NCI-H2196 (cell line): ENCODE results near the gene CFAP46.
"Not testable (repeated sequence)": the region's sequence is repeated elsewhere in the genome, so short reads cannot be mapped to it uniquely, and the experiment has no call there.

Experiments
- DNase-seq: peaks from one replicate; lab custom pipeline; 2025; ENCODE audit not compliant: unreplicated experiment; lab: John Stamatoyannopoulos, UW

CFAP46 gene

DNA sequence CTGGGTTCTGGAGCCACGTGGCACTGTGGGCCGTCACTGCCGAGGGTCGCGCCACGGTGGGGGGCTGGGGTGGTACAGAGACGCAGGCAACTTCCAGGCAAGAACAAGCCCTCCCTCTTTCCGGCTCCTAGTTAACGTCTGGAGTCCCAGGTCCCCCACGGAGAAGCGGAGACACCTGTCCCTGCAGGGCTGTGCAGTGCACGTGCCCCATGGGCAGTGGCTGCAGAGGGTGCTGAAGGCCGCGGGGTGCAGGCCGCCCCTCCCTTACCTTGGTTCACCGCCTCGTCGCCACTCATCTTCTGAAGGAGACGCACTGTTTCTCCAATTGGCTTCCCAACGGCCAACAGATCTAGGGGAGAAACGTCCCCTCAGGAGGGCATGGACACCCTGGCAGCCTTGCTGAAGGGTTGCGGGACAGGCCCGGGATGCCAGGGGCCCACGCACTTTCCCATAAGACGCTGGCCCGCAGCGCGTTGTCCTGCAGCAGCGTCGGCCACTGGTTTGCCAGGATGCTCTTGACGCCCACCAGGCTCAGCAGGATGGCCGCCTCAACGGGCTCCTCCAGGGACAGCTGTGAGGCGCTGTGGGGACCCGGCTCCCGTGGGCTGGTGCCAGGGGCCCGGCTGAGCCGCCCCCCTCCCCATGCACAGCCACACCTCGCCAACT is 132.1 kb downstream of the CFAP46 start:
- no peak for DNase-seq

DNA sequence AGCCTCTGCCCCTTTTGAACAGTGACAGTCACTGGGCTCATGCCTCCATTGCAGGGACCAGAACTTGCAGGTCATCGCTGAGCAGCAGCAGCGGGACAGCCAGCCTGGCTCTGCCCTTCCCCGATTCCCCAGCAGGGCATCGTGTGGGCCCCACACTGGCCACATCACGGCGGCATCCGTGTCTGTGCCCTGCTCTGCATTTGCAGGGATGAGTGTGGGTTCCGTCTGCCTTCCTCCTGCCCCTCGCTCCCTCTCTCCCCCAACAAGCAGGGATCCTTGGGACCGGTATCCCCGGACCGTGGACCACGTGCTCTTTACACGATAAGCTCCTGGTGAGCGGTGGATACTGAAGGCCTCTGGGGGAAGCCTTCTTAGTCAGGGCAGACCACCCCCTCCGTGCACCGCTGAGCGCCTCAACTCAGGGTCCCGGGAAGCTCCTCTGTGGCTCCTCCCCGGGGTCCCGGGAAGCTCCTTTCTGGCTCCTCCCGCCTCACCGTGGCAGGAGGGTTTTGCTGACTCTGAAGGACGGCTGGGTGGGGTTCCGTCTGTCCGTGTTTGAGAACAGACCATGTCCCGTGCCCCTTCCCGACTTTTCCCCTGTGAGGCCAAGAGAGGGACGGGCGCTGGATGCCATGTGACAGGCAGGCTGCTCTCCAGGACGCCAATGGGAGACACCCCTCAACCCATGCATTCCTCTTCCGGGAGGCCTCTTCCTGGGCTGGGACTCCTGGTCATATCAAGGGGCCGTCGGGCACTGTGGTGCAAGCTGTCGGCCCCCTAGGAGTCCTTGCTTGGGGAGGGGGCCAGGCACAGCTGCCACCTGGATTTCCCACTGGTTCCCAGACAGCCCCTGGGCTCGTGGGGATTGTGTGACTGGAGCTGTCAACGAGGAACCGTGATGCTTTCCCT is 132.9 kb downstream of the CFAP46 start:
- no peak for DNase-seq

DNA sequence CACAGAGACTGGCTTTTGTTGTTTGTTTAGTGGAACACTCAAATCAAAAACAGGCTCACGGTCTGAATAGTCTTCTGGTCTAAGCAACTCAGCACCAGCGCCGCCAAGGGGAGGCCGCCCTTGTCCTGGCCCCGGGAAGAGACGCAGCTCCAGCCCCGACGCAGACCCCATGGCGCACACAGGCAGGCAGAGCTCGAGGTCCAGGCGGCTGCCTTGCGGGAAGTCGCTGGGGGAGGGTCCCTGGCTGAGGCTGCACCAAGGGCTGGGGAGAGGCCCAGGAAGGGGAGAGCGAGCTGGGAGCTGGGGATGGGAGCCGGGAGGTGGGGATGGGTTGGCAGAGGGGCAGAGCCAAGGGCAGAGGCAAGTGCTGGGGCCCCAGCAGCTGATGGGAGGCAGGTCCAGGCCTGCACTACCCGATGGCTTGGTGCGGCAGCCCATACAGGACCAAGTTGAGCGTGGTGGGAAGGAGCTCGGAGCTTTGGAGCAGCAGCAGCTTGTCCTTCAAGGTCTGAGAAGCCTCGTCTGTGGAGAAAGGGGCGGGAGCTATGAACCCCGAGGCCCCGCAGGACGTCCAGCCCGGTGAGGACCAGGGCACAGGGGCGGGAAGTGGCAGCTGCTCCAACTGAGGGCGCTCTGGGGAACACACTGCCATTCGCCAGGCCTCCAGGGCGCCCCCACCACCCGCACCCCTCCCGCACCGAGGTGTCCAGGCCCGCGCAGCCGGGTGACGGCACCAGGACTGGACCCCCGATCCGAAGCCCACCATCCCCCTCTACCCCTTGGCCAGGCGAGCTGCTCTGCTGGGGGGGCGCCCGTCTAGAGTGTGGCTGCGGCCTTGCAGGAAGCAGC is 133.8 kb downstream of the CFAP46 start:
- no peak for DNase-seq

DNA sequence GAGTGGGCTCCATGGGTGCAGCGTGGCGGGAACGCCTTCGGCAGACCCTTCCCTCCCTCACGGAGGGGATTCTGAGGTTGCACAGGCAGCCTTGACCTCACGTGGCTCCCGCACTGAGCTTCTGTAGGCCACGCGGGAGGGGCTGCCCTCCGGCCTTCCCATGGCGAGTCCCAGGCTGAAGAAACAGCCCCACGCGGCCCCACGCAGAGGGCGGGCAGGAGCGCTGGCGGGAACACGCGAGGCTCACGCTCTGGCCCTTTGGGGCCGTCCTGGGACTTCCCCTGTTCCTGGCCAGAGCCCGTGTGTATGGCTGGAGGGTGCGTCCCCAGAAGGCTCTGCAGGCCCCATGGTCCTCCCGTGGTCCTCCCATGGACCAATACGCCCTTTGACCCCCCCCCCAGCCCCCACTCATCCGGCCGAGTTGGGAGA is 134.7 kb downstream of the CFAP46 start:
- DNase-seq: no peak

DNA sequence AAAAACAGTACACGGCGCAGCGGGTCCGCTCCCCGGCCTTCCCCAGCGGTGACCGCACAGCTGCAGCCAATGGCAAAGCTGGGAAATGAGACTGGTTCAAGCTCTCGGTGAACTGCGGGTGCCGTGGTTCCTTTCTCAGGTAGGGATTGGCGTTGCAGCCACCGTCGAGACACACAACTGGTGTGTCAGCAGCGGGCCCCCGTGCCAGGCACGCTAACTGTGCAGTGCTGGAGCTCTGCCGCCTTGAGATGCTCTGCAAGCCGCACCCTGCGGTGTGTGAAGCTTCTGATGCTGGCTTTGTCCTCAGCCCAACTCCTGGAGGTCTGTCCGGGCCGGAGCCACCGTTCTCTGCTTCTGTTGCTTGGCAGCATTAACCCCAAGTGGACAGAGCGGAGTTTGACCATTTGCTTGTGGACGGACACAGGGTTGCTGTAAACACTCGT is 135.8 kb downstream of the CFAP46 start:
- no peak for DNase-seq

DNA sequence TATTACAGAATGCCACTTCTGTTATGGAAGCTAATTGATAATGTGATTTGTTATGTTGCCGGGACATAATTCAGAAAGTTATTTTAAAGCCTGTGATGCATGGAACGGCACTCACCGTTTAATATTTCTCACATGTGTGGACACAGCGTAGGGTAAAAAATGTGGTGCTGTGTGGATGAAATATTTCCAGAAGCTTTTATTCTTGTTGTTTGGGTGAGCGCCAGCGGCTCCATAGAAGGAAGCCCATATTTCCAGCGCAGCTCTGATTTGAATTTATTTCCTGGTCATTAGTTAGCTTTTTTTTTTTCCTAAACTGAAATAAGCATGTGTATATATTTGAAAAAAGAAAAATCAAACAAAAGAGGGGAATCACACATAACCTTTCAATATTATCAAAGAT is 136.3 kb downstream of the CFAP46 start:
- no peak for DNase-seq

DNA sequence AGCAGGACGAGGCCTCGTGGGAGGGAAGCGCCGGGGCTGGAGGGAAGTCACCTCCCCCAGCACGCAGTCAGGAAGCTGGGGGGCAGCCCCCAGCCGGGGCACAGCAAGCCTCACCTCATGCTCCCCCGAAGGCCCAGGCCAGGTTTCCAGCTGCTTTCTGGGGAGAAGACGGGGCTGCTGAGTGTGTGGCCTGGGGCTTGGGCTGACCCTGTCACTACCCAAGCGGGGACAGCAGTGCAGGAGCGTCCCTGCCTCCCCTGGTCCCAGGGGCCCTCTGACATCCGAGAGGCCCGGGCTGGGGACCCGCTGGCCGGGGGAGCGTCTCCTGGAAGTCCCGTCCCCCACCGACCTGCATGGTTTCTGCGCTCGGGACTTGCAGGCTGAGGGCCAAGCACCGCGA is 136.8 kb downstream of the CFAP46 start:
- no peak for DNase-seq

DNA sequence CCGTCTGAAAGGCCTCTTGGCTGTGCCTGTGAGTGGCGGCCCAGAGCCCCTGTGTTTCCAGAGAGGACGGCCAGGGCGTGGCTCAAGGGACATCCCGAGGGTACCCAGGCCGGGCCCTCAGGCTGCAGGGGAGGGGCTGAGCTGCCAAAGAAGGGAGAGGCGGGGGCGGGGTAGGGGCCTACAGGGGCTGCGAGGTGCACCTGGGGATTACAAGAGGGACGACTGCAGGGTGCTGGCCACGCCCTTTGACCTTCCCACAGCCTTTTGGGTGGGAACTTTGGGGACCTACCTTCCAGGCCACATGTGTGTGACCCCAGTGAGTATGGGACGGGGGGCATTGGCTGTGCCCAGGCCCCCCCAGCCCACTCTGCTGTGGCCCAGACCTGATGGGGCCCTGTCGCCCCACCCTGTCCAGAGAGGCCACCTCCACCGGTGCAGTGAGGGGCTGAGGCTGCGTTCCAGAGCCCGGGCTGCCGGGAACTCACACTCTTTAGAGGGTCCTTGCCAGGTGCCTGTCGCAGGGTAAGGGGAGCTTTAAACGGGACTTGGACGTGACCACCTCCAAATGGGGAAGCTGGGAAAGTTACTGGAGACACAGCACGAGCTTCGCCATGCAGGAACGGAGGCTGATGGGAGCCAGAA is 137.5 kb downstream of the CFAP46 start:
- no peak for DNase-seq

DNA sequence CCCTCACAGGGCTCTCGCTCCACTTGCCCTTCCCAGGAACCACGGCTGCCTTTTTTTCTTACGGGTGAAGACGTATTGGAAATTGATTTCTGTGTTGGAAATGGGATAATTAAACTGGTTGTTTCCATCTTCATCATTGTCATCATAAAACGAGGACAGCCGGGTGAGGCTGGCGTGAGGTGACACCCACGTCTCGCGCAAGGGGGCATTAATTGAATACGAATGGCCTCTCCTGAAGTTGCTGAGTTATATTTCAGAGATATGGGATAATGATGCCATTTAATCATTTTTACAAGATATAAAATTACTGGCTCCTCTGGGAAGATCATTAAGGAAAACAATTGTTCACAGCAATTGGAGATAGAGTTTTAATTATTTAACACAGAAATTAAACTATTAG is 138.1 kb downstream of the CFAP46 start:
- no peak for DNase-seq

DNA sequence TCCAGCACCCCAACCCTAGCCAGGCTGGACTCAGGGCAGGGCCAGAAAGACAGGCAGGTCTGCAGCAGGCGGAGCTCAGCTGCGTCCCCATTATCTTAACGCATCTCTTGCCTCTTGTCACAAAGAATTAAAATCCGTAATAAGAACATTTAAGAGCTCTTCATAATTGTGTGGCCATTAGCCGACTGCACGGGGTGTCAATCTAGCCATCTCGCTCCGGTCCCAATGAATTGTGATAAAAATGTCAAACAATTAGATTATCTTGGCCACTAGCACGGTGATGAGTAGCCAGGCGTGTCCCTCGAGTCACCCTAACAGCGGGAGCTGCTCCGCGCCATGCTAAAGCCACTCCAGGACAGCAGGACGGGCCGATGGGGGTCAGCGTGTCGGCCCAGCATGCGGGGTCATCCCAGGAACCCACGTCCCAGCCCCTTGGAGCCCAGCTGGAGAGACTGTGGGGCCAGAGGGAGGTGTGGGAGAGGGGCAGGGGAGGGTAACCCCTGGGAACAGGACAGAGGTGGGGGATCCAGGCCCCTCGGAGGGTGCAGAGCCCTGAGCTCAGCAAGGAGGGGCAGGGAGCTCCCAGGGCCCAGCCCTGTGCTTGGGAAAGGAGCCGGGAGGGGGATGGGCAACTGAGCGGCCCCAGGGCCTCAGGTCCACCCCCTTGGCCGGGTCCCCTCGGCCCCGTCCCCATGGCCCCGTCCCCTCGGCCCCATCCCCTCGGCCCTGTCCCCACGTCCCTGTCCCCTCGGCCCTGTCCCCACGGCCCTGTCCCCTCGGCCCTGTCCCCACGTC is 138.8 kb downstream of the CFAP46 start:
- no peak for DNase-seq

DNA sequence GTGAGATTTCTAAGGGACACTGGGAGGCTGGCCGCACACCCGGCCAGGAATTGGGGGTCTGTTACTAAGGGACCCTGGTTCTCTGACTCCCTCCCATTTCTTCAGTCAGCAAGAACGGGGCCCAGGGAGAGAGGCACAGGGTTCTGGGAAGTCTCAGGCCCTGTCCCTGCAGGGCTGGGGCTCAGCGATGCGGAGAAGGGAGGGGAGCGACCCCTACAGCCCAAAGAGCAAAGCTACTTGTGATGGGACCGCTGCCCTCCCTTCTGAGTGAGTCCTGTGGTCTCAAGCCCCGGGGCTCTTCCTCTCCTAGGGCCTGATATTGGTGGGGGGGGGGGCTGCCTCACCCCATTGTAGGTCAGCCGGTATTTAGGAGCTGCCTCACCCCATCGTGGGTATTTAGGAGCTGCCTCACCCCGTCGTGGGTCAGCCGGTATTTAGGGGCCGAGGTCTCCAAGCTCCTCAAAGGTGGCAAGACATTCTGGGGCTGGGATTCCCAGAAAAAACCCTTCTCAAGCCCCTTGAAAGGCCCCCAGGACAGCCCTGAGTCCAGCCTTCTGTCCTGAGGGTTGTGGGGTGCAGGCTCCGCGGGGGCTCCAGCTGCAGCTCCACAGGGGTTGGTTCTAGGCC is 139.6 kb downstream of the CFAP46 start:
- no peak for DNase-seq

DNA sequence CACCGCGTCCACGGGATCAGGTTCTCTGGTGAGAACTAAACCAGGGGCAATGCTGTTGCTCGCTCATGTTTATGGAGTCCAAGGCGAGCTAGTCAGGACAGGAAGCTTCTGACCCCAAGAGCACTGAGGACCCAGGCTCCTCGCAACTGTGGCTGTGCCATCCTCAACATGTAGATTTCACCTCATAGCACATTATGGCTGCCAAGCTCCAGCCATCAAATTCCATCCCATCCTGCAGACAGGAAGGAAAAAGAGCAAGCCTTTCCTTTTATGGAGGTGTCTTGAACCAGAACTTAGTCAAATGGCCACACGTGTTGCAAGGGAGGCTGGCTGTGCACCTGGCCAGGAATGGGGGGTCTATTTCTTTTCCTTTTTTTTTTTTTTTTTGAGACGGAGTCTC is 140.3 kb downstream of the CFAP46 start:
- no peak for DNase-seq

DNA sequence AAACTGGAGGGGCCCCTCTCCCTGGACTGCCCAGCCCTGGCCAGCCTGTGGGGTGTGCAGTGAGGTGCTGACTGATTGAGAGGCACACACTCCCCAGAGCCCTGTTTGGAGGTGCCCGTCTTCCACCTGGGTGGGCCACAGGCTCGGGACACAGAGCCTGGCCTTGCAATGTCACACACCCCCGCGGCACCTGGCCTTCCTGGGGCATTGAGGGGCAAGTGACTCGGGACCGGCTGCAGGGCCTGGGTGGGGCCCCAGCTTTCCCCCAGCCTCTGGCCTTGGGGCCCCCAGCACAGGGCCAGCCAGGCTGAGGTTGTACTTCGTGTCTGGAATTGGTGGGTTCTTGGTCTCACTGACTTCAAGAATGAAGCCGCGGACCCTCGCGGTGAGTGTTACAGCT is 142.5 kb downstream of the CFAP46 start:
- no peak for DNase-seq

DNA sequence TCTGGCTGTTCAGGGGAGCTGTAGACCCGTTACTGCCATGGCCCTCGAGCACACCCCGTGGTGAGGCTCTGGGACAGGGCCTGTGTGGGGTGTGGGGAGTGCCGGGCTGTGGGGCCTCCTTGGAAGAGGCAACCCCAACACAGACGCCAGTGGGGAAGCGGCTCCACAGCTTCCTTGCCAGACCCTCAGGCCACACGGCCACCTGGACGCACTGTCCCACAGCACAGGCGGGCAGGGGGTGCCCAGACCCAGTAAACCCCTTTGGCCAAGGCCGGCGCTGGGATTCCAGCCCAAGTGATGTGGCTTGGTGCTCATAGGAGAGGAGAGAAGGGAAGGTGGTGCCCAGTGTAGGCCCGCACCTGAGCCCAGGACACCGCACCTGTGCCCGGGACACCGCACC is 143.5 kb downstream of the CFAP46 start:
- no peak for DNase-seq

DNA sequence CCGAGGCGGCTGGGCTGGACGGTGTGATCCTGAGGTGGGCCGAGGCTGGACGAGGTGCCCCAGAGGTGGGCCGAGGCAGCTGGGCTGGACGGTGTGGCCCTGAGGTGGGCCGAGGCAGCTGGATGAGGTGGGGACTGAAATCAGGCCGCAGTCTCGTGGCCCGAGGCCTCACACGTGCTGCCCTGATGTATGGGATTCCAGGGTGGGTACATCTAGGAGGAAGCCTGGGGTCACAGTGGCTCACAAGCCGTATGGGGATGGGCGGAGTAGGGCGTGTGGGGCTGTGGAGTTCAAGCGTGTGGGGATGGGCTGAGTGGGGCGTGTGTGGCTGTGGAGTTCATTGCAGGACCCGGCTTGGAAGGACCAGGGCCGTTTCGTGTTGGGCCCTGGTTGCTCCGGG is 144.0 kb downstream of the CFAP46 start:
- no peak for DNase-seq

DNA sequence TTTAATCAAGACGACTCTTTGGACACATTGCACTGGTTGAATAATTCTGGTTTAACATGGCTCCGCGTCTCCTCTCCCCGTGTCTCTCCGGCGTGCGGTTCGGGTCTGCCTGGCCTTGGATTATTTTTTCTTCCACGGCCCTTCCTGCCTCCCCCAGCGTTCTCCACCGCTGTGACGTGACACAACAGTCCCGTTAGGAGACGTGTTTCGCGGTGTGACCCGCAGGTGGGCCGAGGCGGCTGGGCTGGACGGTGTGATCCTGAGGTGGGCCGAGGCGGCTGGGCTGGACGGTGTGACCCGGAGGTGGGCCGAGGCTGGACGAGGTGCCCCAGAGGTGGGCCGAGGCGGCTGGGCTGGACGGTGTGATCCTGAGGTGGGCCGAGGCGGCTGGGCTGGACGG is 144.4 kb downstream of the CFAP46 start:
- not testable (repeated sequence) for DNase-seq

DNA sequence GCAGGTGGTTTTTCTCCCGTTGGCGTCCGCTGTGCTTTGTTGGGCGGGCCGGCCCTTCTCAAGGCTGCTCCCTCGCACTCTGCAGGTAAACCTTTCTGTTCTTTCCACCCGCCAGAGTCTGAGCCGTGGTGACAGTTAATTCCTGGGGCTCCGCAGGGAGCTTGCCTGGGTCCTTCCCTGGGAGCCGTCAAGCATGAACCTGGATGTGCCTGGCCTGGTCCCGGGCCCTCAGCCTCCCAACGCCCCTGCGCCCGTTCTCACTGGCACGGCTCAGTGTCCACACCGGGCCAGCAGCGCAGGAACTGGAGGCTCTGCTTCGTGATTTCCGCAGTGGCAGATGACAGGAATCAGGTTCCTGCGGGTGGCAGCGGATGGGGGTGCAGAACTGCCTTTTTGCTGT is 145.5 kb downstream of the CFAP46 start:
- DNase-seq: no peak

DNA sequence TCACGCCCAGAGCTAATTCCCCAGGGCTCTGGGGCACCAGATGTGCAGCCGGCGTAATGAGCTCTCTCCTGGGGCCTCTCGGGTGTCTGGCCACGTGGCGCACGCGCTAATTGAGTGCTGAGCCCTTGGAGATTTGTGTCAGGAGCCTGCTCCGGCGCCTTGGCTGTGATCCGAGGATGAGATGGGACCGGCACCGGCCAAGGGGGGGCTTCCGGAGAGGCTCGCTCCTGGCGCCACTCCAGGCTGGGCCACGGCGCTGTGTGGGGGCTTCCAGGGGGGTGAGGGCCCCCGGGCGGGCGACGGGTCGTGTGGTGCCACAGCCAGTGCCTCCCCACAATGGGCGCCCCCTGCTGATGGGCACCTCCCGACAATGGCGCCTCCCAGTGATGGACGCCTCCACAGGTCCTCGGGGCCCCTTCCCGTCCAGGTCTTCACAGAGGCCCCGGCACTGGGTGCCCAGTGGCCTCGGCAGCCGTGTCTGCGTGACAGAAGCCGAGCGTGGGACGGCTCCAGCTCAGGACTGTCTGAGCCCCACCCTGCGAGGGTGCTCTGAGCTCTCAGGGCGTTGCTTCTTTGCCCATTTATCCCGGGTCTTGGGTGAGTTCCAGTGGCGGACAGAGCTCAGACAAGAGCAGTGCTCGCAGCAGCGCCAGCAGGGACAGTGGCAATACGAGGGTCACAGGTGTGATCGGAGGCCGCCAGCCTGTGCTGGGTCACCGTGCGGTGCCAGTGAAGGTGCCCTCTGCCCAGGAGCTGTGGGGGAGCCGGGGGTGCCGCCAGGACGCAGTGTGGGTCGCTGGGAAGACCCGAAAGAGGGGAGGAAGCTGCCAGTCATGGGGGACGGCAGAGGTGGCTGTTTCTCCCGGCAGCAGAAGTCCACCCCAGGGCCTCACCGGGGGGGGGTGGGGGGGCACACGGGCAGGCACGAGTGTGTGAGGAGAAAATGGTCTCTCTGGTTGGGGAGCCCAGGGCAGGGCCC is 148.2 kb downstream of the CFAP46 start:
- DNase-seq: no peak

DNA sequence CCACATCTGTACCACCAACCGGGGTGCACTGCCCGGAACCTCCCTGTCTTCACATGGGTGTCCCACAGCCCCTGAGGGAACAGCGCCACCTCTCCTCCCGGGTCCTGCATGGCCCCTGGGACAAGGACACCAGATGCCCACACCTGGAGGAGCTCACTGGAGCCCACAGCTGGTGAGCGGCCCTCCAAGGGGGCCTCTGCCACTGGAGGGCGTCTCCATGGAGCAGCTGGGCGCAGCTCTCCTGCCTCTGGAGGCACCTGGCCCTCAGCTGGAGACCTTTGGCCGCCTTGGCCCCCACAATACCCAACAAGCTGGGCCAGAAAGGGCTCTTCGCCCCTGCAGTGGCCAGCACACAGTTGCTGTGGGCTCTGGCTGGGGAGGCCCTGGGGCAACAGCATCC is 149.2 kb downstream of the CFAP46 start:
- DNase-seq: no peak
